IMR-90 (cell line): Measurements from ENCODE around the gene IFT52. TPM values are rescaled to one million over a fixed set of nuclear protein-coding genes. Genes with fewer than 3 reads are reported as not detected.

Experiments
- ATAC-seq: fragments of 200-7000 bp; cut with Tn5 transposase; 2 replicates; pipeline ENCODE4 v1.9.1; 2020; ENCODE audit warnings: low read depth, mild to moderate bottlenecking, moderate library complexity
- BruUV-seq: library from RNA; stranded (reverse); fragments of 400-500 nt; replicated peaks from 2 replicates; lab custom pipeline; 2021; lab: Mats Ljungman, UMichigan
- CTCF ChIA-PET: fragments of 300-600 bp; formaldehyde crosslinking; extraction: SDS; loops from one replicate; lab custom pipeline; 2021; ENCODE audit warnings: antibody characterized with exemption; lab: Yijun Ruan, JAX
- POLR2A ChIA-PET: fragments of 300-600 bp; sonication (Branson Sonifier 250); formaldehyde crosslinking; loops from one replicate; lab custom pipeline; 2022; ENCODE audit warnings: antibody characterized with exemption; ENCODE audit not compliant: unreplicated experiment; lab: Charles Lee
- DNase-seq: peaks from one replicate; pipeline ENCODE4 v3.0.0; 2013
- H2AFZ ChIP-seq: replicated peaks from 2 replicates; pipeline ENCODE3; 2013; ENCODE audit warnings: low read length, mild to moderate bottlenecking; ENCODE audit not compliant: poor library complexity
- H2AK5ac ChIP-seq: 2 replicates; pipeline ENCODE4 v1.6.1; 2013; ENCODE audit warnings: low read depth, low read length, inconsistent platforms
- H2AK9ac ChIP-seq: replicated peaks from 2 replicates; pipeline ENCODE3; 2013; ENCODE audit warnings: mild to moderate bottlenecking, low read depth, low read length, moderate library complexity; ENCODE audit not compliant: poor library complexity
- H2BK120ac ChIP-seq: 2 replicates; pipeline ENCODE4 v1.6.1; 2013; ENCODE audit warnings: low read depth, low read length, inconsistent platforms
- H2BK15ac ChIP-seq: 3 replicates; pipeline ENCODE4 v1.6.1; 2013; ENCODE audit warnings: low read depth, low read length, inconsistent platforms
- H2BK20ac ChIP-seq: 2 replicates; pipeline ENCODE4 v1.6.1; 2013; ENCODE audit warnings: low read depth, mild to moderate bottlenecking, inconsistent platforms, low read length, moderate library complexity
- H2BK5ac ChIP-seq: 2 replicates; pipeline ENCODE4 v1.6.1; 2013; ENCODE audit warnings: mild to moderate bottlenecking, low read depth, low read length, inconsistent platforms; ENCODE audit not compliant: poor library complexity, severe bottlenecking
- H3K14ac ChIP-seq: replicated peaks from 2 replicates; pipeline ENCODE4 v1.6.1; 2013; ENCODE audit warnings: low read depth, low read length, inconsistent platforms
- H3K18ac ChIP-seq: 2 replicates; pipeline ENCODE4 v1.6.1; 2013; ENCODE audit warnings: low read depth, low read length, control low read depth
- H3K23ac ChIP-seq: 2 replicates; pipeline ENCODE4 v1.6.1; 2013; ENCODE audit warnings: low read depth, low read length, inconsistent platforms
- H3K27ac ChIP-seq: 2 replicates; pipeline ENCODE4 v1.5.1; 2013; ENCODE audit warnings: mild to moderate bottlenecking, control low read depth, low read length; ENCODE audit not compliant: insufficient read depth
- H3K27me3 ChIP-seq: 2 replicates; pipeline ENCODE4 v1.6.1; 2013; ENCODE audit warnings: low read length; ENCODE audit not compliant: control insufficient read depth, insufficient read depth
- H3K36me3 ChIP-seq: 2 replicates; pipeline ENCODE4 v1.6.1; 2013; ENCODE audit warnings: low read length, mixed read lengths; ENCODE audit not compliant: control insufficient read depth, insufficient read depth
- H3K4ac ChIP-seq: 2 replicates; pipeline ENCODE4 v1.6.1; 2013; ENCODE audit warnings: low read depth, low read length, inconsistent platforms
- H3K4me1 ChIP-seq: 2 replicates; pipeline ENCODE4 v1.6.1; 2013; ENCODE audit warnings: low read length, mixed read lengths; ENCODE audit not compliant: control insufficient read depth, insufficient read depth
- H3K4me2 ChIP-seq: 2 replicates; pipeline ENCODE4 v1.6.1; 2013; ENCODE audit warnings: low read depth, mild to moderate bottlenecking, control low read depth, low read length, moderate library complexity
- H3K4me3 ChIP-seq: 2 replicates; pipeline ENCODE4 v1.5.1; 2013; ENCODE audit warnings: low read depth, mild to moderate bottlenecking, control low read depth, low read length, moderate library complexity; ENCODE audit not compliant: insufficient read depth
- H3K56ac ChIP-seq: 2 replicates; pipeline ENCODE4 v1.6.1; 2013; ENCODE audit warnings: low read length, inconsistent platforms; ENCODE audit not compliant: insufficient read depth; ENCODE audit errors: extremely low read depth
- H3K79me1 ChIP-seq, 2 experiments: 2 replicates each; pipeline ENCODE4 v1.6.1; 2013; ENCODE audit warnings: low read length in 2 of 2, inconsistent platforms in 1 of 2, low read depth in 1 of 2
- H3K9ac ChIP-seq: 2 replicates; pipeline ENCODE4 v1.6.1; 2013; ENCODE audit warnings: low read depth, low read length, control low read depth
- H3K9me1 ChIP-seq: 2 replicates; pipeline ENCODE4 v1.6.1; 2013; ENCODE audit warnings: low read length, inconsistent platforms; ENCODE audit not compliant: insufficient read depth
- H3K9me3 ChIP-seq: 2 replicates; pipeline ENCODE4 v1.6.1; 2013; ENCODE audit warnings: low read length; ENCODE audit not compliant: control insufficient read depth, insufficient read depth
- H4K20me1 ChIP-seq: 2 replicates; pipeline ENCODE4 v1.6.1; 2013; ENCODE audit warnings: low read length, inconsistent platforms; ENCODE audit not compliant: insufficient read depth
- H4K5ac ChIP-seq: 2 replicates; pipeline ENCODE4 v1.6.1; 2013; ENCODE audit warnings: mild to moderate bottlenecking, low read depth, low read length, control low read depth
- H4K8ac ChIP-seq, 2 experiments: 2 replicates each; pipeline ENCODE4 v1.6.1; 2013; ENCODE audit warnings: low read depth in 2 of 2, low read length in 2 of 2, control low read depth in 1 of 2, inconsistent platforms in 1 of 2
- H4K91ac ChIP-seq: 2 replicates; pipeline ENCODE4 v1.6.1; 2013; ENCODE audit warnings: low read depth, low read length, inconsistent platforms; ENCODE audit not compliant: insufficient read depth
- BHLHE40 ChIP-seq: fragments of 150-350 bp; IDR thresholded peaks from 2 replicates; pipeline ENCODE4 v1.6.1; 2016; ENCODE audit warnings: mild to moderate bottlenecking, low read depth, low read length
- CHD1 ChIP-seq: IDR thresholded peaks from 2 replicates; pipeline ENCODE4 v1.6.1; 2012; ENCODE audit warnings: low read depth, low read length, improper control_type of control experiment
- ELK1 ChIP-seq: fragments of 150-350 bp; IDR thresholded peaks from 2 replicates; pipeline ENCODE4 v1.6.1; 2016; ENCODE audit warnings: low read depth, mild to moderate bottlenecking, low read length, moderate library complexity, borderline replicate concordance
- FOS ChIP-seq: fragments of 150-350 bp; IDR thresholded peaks from 2 replicates; pipeline ENCODE4 v1.6.1; 2016; ENCODE audit warnings: low read depth, low read length
- MAFK ChIP-seq: IDR thresholded peaks from 2 replicates; pipeline ENCODE4 v1.6.1; 2012; ENCODE audit warnings: low read depth, low read length, improper control_type of control experiment
- MAZ ChIP-seq: IDR thresholded peaks from 2 replicates; pipeline ENCODE4 v1.6.1; 2012; ENCODE audit warnings: low read depth, mild to moderate bottlenecking, low read length, improper control_type of control experiment, moderate library complexity, borderline replicate concordance
- NFE2L2 ChIP-seq: fragments of 150-350 bp; IDR thresholded peaks from 2 replicates; pipeline ENCODE4 v1.6.1; 2016; ENCODE audit warnings: low read depth, mild to moderate bottlenecking, low read length
- POLR2A ChIP-seq: IDR thresholded peaks from 2 replicates; pipeline ENCODE4 v1.6.1; 2012; ENCODE audit warnings: mild to moderate bottlenecking, low read depth, low read length
- RAD21 ChIP-seq: IDR thresholded peaks from 2 replicates; pipeline ENCODE4 v1.6.1; 2012; ENCODE audit warnings: low read length, improper control_type of control experiment
- RCOR1 ChIP-seq: IDR thresholded peaks from 2 replicates; pipeline ENCODE4 v1.6.1; 2012; ENCODE audit warnings: mild to moderate bottlenecking, low read length, improper control_type of control experiment; ENCODE audit not compliant: insufficient replicate concordance
- RFX5 ChIP-seq: IDR thresholded peaks from 2 replicates; pipeline ENCODE4 v1.8.0; 2012; ENCODE audit warnings: low read depth, mild to moderate bottlenecking, low read length, moderate library complexity
- SMC3 ChIP-seq: fragments of 150-350 bp; IDR thresholded peaks from 2 replicates; pipeline ENCODE4 v1.6.1; 2016; ENCODE audit warnings: low read depth, mild to moderate bottlenecking, antibody characterized with exemption, low read length, moderate library complexity
- USF2 ChIP-seq: fragments of 150-350 bp; IDR thresholded peaks from 2 replicates; pipeline ENCODE4 v1.6.1; 2017; ENCODE audit warnings: mild to moderate bottlenecking, antibody characterized with exemption, low read length, low read depth
- WGBS, 2 experiments: methylation state at CpG; one replicate each; pipeline versions ENCODE4 v1.1.5 to v1.1.7; 2013; ENCODE audit warnings: missing lambda C conversion rate in 2 of 2; ENCODE audit not compliant: insufficient read length in 1 of 2; ENCODE audit errors: extremely low coverage in 2 of 2; 5-methylcytosine and 5-hydroxymethylcytosine counted together
- dilution Hi-C: fragments of 300-500 bp; cut with HindIII; formaldehyde crosslinking; loops from one replicate; pipeline ENCODE4 v1.14.3; 2018; ENCODE audit warnings: low sequenced_read_pairs; ENCODE audit not compliant: unreplicated experiment
- in situ Hi-C: fragments of 300-500 bp; cut with MboI; formaldehyde crosslinking; loops from 3 replicates; pipeline ENCODE4 v1.14.3; 2019; ENCODE audit warnings: low sequenced_read_pairs, inconsistent platforms, mixed read lengths
- intact Hi-C: fragments of 100-400 bp; cut with micrococcal nuclease; formaldehyde crosslinking; loops from 2 replicates; pipeline ENCODE4 v1.10.0; 2022
- polyA plus RNA-seq, 3 experiments: library from polyadenylated mRNA; depleted of rRNA; stranded (reverse); fragments of >200 nt; gene quantifications; 2 replicates each; pipeline ENCODE4 v1.2.3, GENCODE V29; 2012; ENCODE audit warnings: low replicate concordance in 1 of 3
- total RNA-seq: library from RNA; depleted of rRNA; stranded (reverse); fragments of >200 nt; gene quantifications from 2 replicates; pipeline ENCODE4 v1.2.3, GENCODE V29; 2012
- TF ChIP-seq, protein P1 (sequence below): conservative IDR thresholded peaks from 2 replicates; pipeline ENCODE4 v1.5.1; 2012; ENCODE audit warnings: mild to moderate bottlenecking, low read depth, low read length, improper control_type of control experiment

Gene IFT52
- total and polyA plus RNA-seq, 2 of the 4 experiments (the other 2 are of a cell fraction) = 31.2 to 55.6 TPM

- in situ Hi-C loops (no loop called here), intact Hi-C loops (no loop called here), dilution Hi-C loops (no loop called here)
- H3K14ac ChIP-seq = no peak overlapping the region
- H2BK20ac ChIP-seq = 0 out of 2 replicates have a peak overlapping the region, but pooled peaks have one; percentile 26
- no TSS peak for BruUV-seq
- H3K23ac ChIP-seq = no peak overlapping the region
- no peak overlapping the region for H3K4me2 ChIP-seq
- H3K4ac ChIP-seq = no peak overlapping the region
- ChIA-PET POLR2A (no interaction called here), CTCF (no interaction called here)
- no peak for DNase-seq
- H3K27ac ChIP-seq = peak overlapping the region; percentile 52; the same call in 1 of the 2 replicates
- WGBS, 2 experiments = 60% methylated on average over 1 of the region's 7 CpGs; no CpG with 5 or more reads in 1 of the 2 experiments
- no peaks in the 10 kb centered on the region for H3K9me3 ChIP-seq
- H3K4me3 ChIP-seq = no peak overlapping the region
- no peak for ATAC-seq
- H3K9ac ChIP-seq = no peak overlapping the region
- H4K91ac ChIP-seq = no peak overlapping the region
- no peaks in the 10 kb centered on the region for H4K20me1 ChIP-seq
- H3K27me3 ChIP-seq = no peaks in the 10 kb centered on the region
- no peak overlapping the region for H3K18ac ChIP-seq
- H3K79me1 ChIP-seq = no peaks in the 10 kb centered on the region
- H2BK120ac ChIP-seq = no peak overlapping the region; the same call in 1 of the 2 replicates
- peaks cover 7% of the 10 kb centered on the region for H3K9me1 ChIP-seq
- peaks cover 8% of the 10 kb centered on the region for H3K4me1 ChIP-seq
- no peak overlapping the region for H4K5ac ChIP-seq
- H2AFZ ChIP-seq = no peak overlapping the region
- H3K56ac ChIP-seq = no peak overlapping the region
- H2AK9ac ChIP-seq = no peak overlapping the region
- no peak overlapping the region for H4K8ac ChIP-seq
- TF ChIP-seq NFE2L2 (no peak), MAZ (no peak), ELK1 (no peak), SMC3 (no peak), RCOR1 (no peak), BHLHE40 (no peak), RFX5 (no peak), MAFK (no peak), CHD1 (no peak), RAD21 (no peak), USF2 (no peak), FOS (no peak), POLR2A (no peak)
- TF ChIP-seq, protein P1, sequence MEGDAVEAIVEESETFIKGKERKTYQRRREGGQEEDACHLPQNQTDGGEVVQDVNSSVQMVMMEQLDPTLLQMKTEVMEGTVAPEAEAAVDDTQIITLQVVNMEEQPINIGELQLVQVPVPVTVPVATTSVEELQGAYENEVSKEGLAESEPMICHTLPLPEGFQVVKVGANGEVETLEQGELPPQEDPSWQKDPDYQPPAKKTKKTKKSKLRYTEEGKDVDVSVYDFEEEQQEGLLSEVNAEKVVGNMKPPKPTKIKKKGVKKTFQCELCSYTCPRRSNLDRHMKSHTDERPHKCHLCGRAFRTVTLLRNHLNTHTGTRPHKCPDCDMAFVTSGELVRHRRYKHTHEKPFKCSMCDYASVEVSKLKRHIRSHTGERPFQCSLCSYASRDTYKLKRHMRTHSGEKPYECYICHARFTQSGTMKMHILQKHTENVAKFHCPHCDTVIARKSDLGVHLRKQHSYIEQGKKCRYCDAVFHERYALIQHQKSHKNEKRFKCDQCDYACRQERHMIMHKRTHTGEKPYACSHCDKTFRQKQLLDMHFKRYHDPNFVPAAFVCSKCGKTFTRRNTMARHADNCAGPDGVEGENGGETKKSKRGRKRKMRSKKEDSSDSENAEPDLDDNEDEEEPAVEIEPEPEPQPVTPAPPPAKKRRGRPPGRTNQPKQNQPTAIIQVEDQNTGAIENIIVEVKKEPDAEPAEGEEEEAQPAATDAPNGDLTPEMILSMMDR = no peak
- peak overlapping the region; percentile 70 for H2AK5ac ChIP-seq
- H3K36me3 ChIP-seq = no peaks in the 10 kb centered on the region
- peak overlapping the region; percentile 30 for H2BK5ac ChIP-seq
- peak overlapping the region; percentile 41; the same call in 2 of the 3 replicates for H2BK15ac ChIP-seq
Measured at GRCh38 chr20:43583133-43583864, 7.4 kb upstream of the IFT52 start.
